GM23338 (cell line): Measurements from ENCODE around the gene ESPNL. TPM values are rescaled to one million over a fixed set of nuclear protein-coding genes. Genes with fewer than 3 reads are reported as not detected.
A peak's percentile ranks its signal among the peaks of the same experiment; 100 is the strongest.

Experiments
- ATAC-seq: fragments of 200-7000 bp; cut with Tn5 transposase; 3 replicates; pipeline ENCODE4 v1.9.1; 2020
- DNase-seq: peaks from one replicate; pipeline ENCODE4 v3.0.0-alpha.2; 2015; ENCODE audit warnings: low spot score
- H2AFZ ChIP-seq: fragments of 200-600 bp; sonication (generic); 2 replicates; pipeline ENCODE4 v1.8.0; 2016; ENCODE audit warnings: antibody characterized with exemption, mild to moderate bottlenecking, moderate library complexity
- H3F3A ChIP-seq: fragments of 200-600 bp; sonication (generic); replicated peaks from 2 replicates; pipeline ENCODE4 v1.8.0; 2017; ENCODE audit warnings: antibody characterized with exemption, mixed run types, low read depth
- H3K27ac ChIP-seq: fragments of 200-600 bp; sonication (generic); 2 replicates; pipeline ENCODE4 v1.6.1; 2016; ENCODE audit warnings: low read depth
- H3K27me3 ChIP-seq: fragments of 200-600 bp; sonication (generic); 2 replicates; pipeline ENCODE4 v1.8.0; 2016; ENCODE audit warnings: mild to moderate bottlenecking, mixed run types, moderate library complexity; ENCODE audit not compliant: insufficient read depth
- H3K36me3 ChIP-seq: fragments of 200-600 bp; sonication (generic); 2 replicates; pipeline ENCODE4 v1.8.0; 2016; ENCODE audit warnings: mild to moderate bottlenecking; ENCODE audit not compliant: insufficient read depth
- H3K4me1 ChIP-seq: fragments of 200-600 bp; sonication (generic); 2 replicates; pipeline ENCODE4 v1.8.0; 2016; ENCODE audit warnings: mild to moderate bottlenecking, moderate library complexity; ENCODE audit not compliant: insufficient read depth
- H3K4me2 ChIP-seq: fragments of 200-600 bp; sonication (generic); 2 replicates; pipeline ENCODE4 v1.7.1; 2017; ENCODE audit warnings: mixed run types
- H3K4me3 ChIP-seq: fragments of 200-600 bp; sonication (generic); 2 replicates; pipeline ENCODE4 v1.6.1; 2016; ENCODE audit warnings: mixed run types
- H3K79me2 ChIP-seq: fragments of 200-600 bp; sonication (generic); replicated peaks from 2 replicates; pipeline ENCODE4 v1.8.0; 2017; ENCODE audit warnings: mild to moderate bottlenecking; ENCODE audit not compliant: insufficient read depth
- H3K9me2 ChIP-seq: fragments of 200-600 bp; sonication (generic); 2 replicates; pipeline ENCODE4 v1.8.0; 2017; ENCODE audit not compliant: insufficient read depth
- H4K20me1 ChIP-seq: fragments of 200-600 bp; sonication (generic); replicated peaks from 2 replicates; pipeline ENCODE4 v1.8.0; 2017; ENCODE audit warnings: mild to moderate bottlenecking; ENCODE audit not compliant: insufficient read depth
- H3K27ac Mint-ChIP-seq: 2 replicates; pipeline ENCODE4 v1.8.0; 2020; ENCODE audit warnings: inconsistent platforms, mild to moderate bottlenecking, moderate library complexity, mixed read lengths
- H3K27me3 Mint-ChIP-seq: 3 replicates; pipeline ENCODE4 v1.8.0; 2022; ENCODE audit warnings: low read depth, mild to moderate bottlenecking, moderate library complexity, mixed read lengths, inconsistent platforms; ENCODE audit not compliant: insufficient read depth, poor library complexity
- H3K36me3 Mint-ChIP-seq: 3 replicates; pipeline ENCODE4 v1.8.0; 2021; ENCODE audit warnings: low read depth, mild to moderate bottlenecking, inconsistent platforms, moderate library complexity, mixed read lengths
- H3K4me1 Mint-ChIP-seq: 3 replicates; pipeline ENCODE4 v1.8.0; 2020; ENCODE audit warnings: mild to moderate bottlenecking, inconsistent platforms, mixed read lengths
- H3K4me3 Mint-ChIP-seq: 3 replicates; pipeline ENCODE4 v1.8.0; 2021; ENCODE audit warnings: moderate library complexity, mild to moderate bottlenecking, inconsistent platforms, mixed read lengths
- H3K9me3 Mint-ChIP-seq: 3 replicates; pipeline ENCODE4 v1.8.0; 2020; ENCODE audit warnings: moderate library complexity, mild to moderate bottlenecking, inconsistent platforms, mixed read lengths
- CREB1 ChIP-seq: fragments of 250-450 bp; sonication (Bioruptor Pico); IDR thresholded peaks from 2 replicates; pipeline ENCODE4 v1.5.0; 2020; ENCODE audit warnings: low read depth, mild to moderate bottlenecking, moderate library complexity
- CTCF ChIP-seq, 2 experiments: fragments of 200-600 bp in 1 of 2; sonication (generic) in 1 of 2; conservative IDR thresholded peaks; 2 replicates each; pipeline versions ENCODE4 v1.5.1 to v1.6.1; 2016 to 2017; ENCODE audit warnings: antibody characterized with exemption in 2 of 2, low read depth in 2 of 2, mild to moderate bottlenecking in 2 of 2, moderate library complexity in 1 of 2
- ETS1 ChIP-seq: IDR thresholded peaks from 2 replicates; pipeline ENCODE4 v1.6.1; 2016; ENCODE audit warnings: antibody characterized with exemption
- EZH2 ChIP-seq: fragments of 200-600 bp; sonication (generic); IDR thresholded peaks from one replicate; pipeline ENCODE4 v1.8.0; 2017; ENCODE audit warnings: antibody characterized with exemption, mild to moderate bottlenecking, low read depth; ENCODE audit not compliant: unreplicated experiment
- EZH2phosphoT487 ChIP-seq: fragments of 200-600 bp; sonication (generic); IDR thresholded peaks from one replicate; pipeline ENCODE4 v1.8.1; 2018; ENCODE audit warnings: antibody characterized with exemption; ENCODE audit not compliant: unreplicated experiment
- JUNB ChIP-seq: IDR thresholded peaks from one replicate; pipeline ENCODE4 v1.6.1; 2016; ENCODE audit warnings: antibody characterized with exemption; ENCODE audit not compliant: unreplicated experiment
- NANOG ChIP-seq: IDR thresholded peaks from 2 replicates; pipeline ENCODE4 v1.6.1; 2016; ENCODE audit warnings: antibody characterized with exemption, borderline replicate concordance
- REST ChIP-seq: IDR thresholded peaks from one replicate; pipeline ENCODE4 v1.6.1; 2018; ENCODE audit warnings: antibody characterized with exemption; ENCODE audit not compliant: unreplicated experiment
- STAT1 ChIP-seq: IDR thresholded peaks from one replicate; pipeline ENCODE4 v1.6.1; 2016; ENCODE audit warnings: antibody characterized with exemption; ENCODE audit not compliant: unreplicated experiment
- ZNF114 ChIP-seq: fragments of 250-450 bp; sonication (Bioruptor Pico); IDR thresholded peaks from 2 replicates; pipeline ENCODE4 v1.5.0; 2020; ENCODE audit warnings: mild to moderate bottlenecking, moderate library complexity
- ZNF331 ChIP-seq: fragments of 250-450 bp; sonication (Bioruptor Pico); IDR thresholded peaks from 2 replicates; pipeline ENCODE4 v1.5.0; 2020; ENCODE audit warnings: low read depth, mild to moderate bottlenecking, moderate library complexity
- polyA plus RNA-seq: library from polyadenylated mRNA; unstranded; fragments of >200 nt; fragmentation: Nextera tagmentation; extraction: Ambion mirVana; gene quantifications from 2 replicates; pipeline ENCODE4 v1.2.1, GENCODE V29; 2016
- total RNA-seq: library from RNA; depleted of rRNA; stranded (reverse); fragments of >200 nt; shearing (Covaris generic); gene quantifications from 2 replicates; pipeline ENCODE4 v1.2.3, GENCODE V29; 2014

ESPNL gene
- total and polyA plus RNA-seq, 2 experiments from 2014 or later = 0.44 to 3.1 TPM

- no peak for TF ChIP-seq ETS1
Measured at GRCh38 chr2:238127165-238128060, 27.3 kb downstream of the ESPNL start (continued).

GRCh38 chr2:238128061-238128440 lies 27.9 kb downstream of the ESPNL start:
- ATAC-seq = peak; percentile 41; the same call in 2 of the 3 replicates
- Histone ChIP-seq H3K27ac (no peak overlapping the region), H3K4me3 (peak overlapping the region; percentile 51; the same call in 1 of the 2 replicates), H3K4me1 (no peaks in the 10 kb centered on the region), H3F3A (peaks cover 9% of the 10 kb centered on the region; the same call in 1 of the 2 replicates), H3K4me2 (peak overlapping the region; percentile 72), H3K9me2 (no peaks in the 10 kb centered on the region), H3K36me3 (no peaks in the 10 kb centered on the region), H2AFZ (peak overlapping the region; percentile 97), H3K79me2 (no peaks in the 10 kb centered on the region), H4K20me1 (no peaks in the 10 kb centered on the region), H3K27me3 (no peaks in the 10 kb centered on the region)
- Mint-ChIP-seq H3K4me3 (peak overlapping the region; percentile 25; the same call in 1 of the 3 replicates), H3K27ac (no peak overlapping the region), H3K9me3 (no peaks in the 10 kb centered on the region), H3K4me1 (no peaks in the 10 kb centered on the region), H3K27me3 (peaks cover 7% of the 10 kb centered on the region), H3K36me3 (no peaks in the 10 kb centered on the region)
- TF ChIP-seq EZH2 = no peak
- TF ChIP-seq JUNB = no peak
- no peak for TF ChIP-seq ETS1
- peak; percentile 39 for DNase-seq

GRCh38 chr2:238128534-238129001 lies 28.4 kb downstream of the ESPNL start:
- no peaks in the 10 kb centered on the region for H3K79me2 ChIP-seq
- Mint-ChIP-seq H3K36me3 (no peaks in the 10 kb centered on the region), H3K27me3 (peaks cover 10% of the 10 kb centered on the region), H3K9me3 (no peaks in the 10 kb centered on the region), H3K4me3 (peak overlapping the region; percentile 25; the same call in 2 of the 3 replicates), H3K27ac (no peak overlapping the region), H3K4me1 (peaks cover 5% of the 10 kb centered on the region; the same call in 1 of the 3 replicates)
- H3F3A ChIP-seq = peaks cover 9% of the 10 kb centered on the region; the same call in 1 of the 2 replicates
- H3K27ac ChIP-seq = no peak overlapping the region
- peak overlapping the region; percentile 51 for H3K4me3 ChIP-seq
- H3K27me3 ChIP-seq = no peaks in the 10 kb centered on the region
- DNase-seq (peak; percentile 85), ATAC-seq (peak; percentile 82)
- no peaks in the 10 kb centered on the region for H3K36me3 ChIP-seq
- no peaks in the 10 kb centered on the region for H3K4me1 ChIP-seq
- no peaks in the 10 kb centered on the region for H4K20me1 ChIP-seq
- peak overlapping the region; percentile 97 for H2AFZ ChIP-seq
- no peaks in the 10 kb centered on the region for H3K9me2 ChIP-seq
- peak overlapping the region; percentile 72 for H3K4me2 ChIP-seq
- TF ChIP-seq ETS1 (no peak), JUNB (no peak), NANOG (no peak), CREB1 (no peak), EZH2 (no peak), CTCF (conservative IDR thresholded peaks at IDR 0.05; ENCODE audit: low read depth in 2 of 2) (no peak), REST (no peak), ZNF331 (CRISPR knock-in tag) (no peak), ZNF114 (CRISPR knock-in tag) (no peak), STAT1 (no peak), EZH2phosphoT487 (no peak)
